SH-SY5Y (cell line): ENCODE measurements around the gene CTIF.

Source experiments
- GATA2 ChIP-seq: IDR thresholded peaks from 2 replicates; pipeline ENCODE4 v1.6.1; 2011; ENCODE audit warnings: mild to moderate bottlenecking, low read depth, low read length
- GATA3 ChIP-seq: IDR thresholded peaks from 2 replicates; pipeline ENCODE4 v1.6.1; 2011; ENCODE audit warnings: low read depth, mild to moderate bottlenecking, low read length, moderate library complexity

DNA sequence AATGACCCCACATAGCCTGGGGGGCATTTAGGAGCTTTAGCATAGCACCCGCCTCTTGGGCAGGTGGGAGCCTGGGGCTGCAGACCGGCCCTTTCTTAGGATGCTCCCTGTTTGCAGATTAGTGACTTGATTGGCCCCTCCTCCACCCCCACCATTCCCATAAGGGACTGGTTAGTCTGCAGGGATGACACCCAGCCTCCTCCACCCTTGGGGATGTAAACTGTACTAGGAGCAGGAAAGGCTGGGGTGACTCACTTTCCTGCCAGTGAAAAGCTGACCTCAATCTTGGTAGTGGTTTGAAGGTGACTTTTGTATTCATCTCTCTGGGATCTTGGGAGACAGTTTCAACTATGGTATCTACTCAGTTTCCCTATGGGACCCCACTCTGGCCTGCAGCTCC lies 24.2 kb downstream of the CTIF start:
- no peak for TF ChIP-seq GATA2
- no peak for TF ChIP-seq GATA3
